ENCODE measurements around the gene ZFHX3.
A peak's percentile ranks its signal among the peaks of the same experiment; 100 is the strongest.

The ZFHX3 gene

GRCh38 chr16:73047536-73048291, at the start of gene ZFHX3:
Gene ZFHX3 (minus strand): TSS chr16:73048128. CDS start chr16:72960145, 87,983 bp downstream.
- CTCF ChIA-PET: interaction anchor here (0.5 to 0.7 kb wide), 3 partner anchors 86 to 954 kb away, joined by 3 to 9 read pairs (median 3); partner anchors contain the start of genes DHX38 and TXNL4B
- peak within 1 kb of the TSS; percentile 98 for H3K27ac ChIP-seq
- 0 out of 2 replicates have a peak, but pooled peaks have one; percentile 34 for TF ChIP-seq CTCF (conservative IDR thresholded peaks at IDR 0.05; ENCODE audit: low read depth)
- POLR2A ChIA-PET (ENCODE audit: low non-redundant PET): no interaction called here
- DNase-seq (ENCODE audit: low spot score): no peak

GRCh38 chr16:73096510-73096909, 48.6 kb upstream of the ZFHX3 start:
- no peak for DNase-seq (ENCODE audit: low spot score)
- POLR2A ChIA-PET (ENCODE audit: low non-redundant PET): no interaction called here
- H3K27ac ChIP-seq: peak overlapping the region; percentile 62; the same call in 1 of the 2 replicates
- CTCF ChIA-PET: interaction anchor here (0.6 to 1.1 kb wide), 3 partner anchors 25 to 782 kb away, joined by 3 read pairs; no protein-coding TSS in a partner anchor
- no peak for TF ChIP-seq CTCF (conservative IDR thresholded peaks at IDR 0.05; ENCODE audit: low read depth)

GRCh38 chr16:73095885-73096421, 48.0 kb upstream of the ZFHX3 start:
- peak overlapping the region; percentile 62 for H3K27ac ChIP-seq
- CTCF ChIA-PET: interaction anchor here (0.8 to 1.1 kb wide), 3 partner anchors 246 to 783 kb away, joined by 3 to 7 read pairs (median 3); no protein-coding TSS in a partner anchor

GRCh38 chr16:73095142-73095820, 47.4 kb upstream of the ZFHX3 start:
- ChIA-PET POLR2A (ENCODE audit: low non-redundant PET) (no interaction called here), CTCF (interaction anchor here (0.7 to 0.8 kb wide), 3 partner anchors 245 to 592 kb away, joined by 3 to 7 read pairs (median 3); no protein-coding TSS in a partner anchor)
- no peak for DNase-seq (ENCODE audit: low spot score)
- no peak overlapping the region for H3K27ac ChIP-seq
- no peak for TF ChIP-seq CTCF (conservative IDR thresholded peaks at IDR 0.05; ENCODE audit: low read depth)

More at GRCh38 chr16:73095885-73096421, 48.0 kb upstream of the ZFHX3 start:
- DNase-seq (ENCODE audit: low spot score): no peak
- TF ChIP-seq CTCF (conservative IDR thresholded peaks at IDR 0.05; ENCODE audit: low read depth): no peak
- POLR2A ChIA-PET (ENCODE audit: low non-redundant PET): no interaction called here

- H3K27ac ChIP-seq: no peak overlapping the region
- TF ChIP-seq CTCF (conservative IDR thresholded peaks at IDR 0.05; ENCODE audit: low read depth): no peak
- POLR2A ChIA-PET (ENCODE audit: low non-redundant PET): no interaction called here
- DNase-seq (ENCODE audit: low spot score): no peak
- CTCF ChIA-PET: interaction anchor here (0.7 kb wide), 1 partner anchor 317 kb away, joined by 3 read pairs; no protein-coding TSS in a partner anchor
Measured at GRCh38 chr16:73094371-73094770, 46.4 kb upstream of the ZFHX3 start.

Measured in RWPE1 (cell line).